Measurements from ENCODE around the gene MAN1A1.

MAN1A1 gene

GRCh38 chr6:119145111-119145510 lies 204.4 kb downstream of the MAN1A1 start:
- H3K4me1 ChIP-seq (ENCODE audit: insufficient read depth, low read length, poor library complexity, severe bottlenecking) = peaks cover 30% of the 10 kb centered on the region
- no peak overlapping the region for H3K4me3 ChIP-seq (ENCODE audit: low read length, poor library complexity, severe bottlenecking)
- H3K4me2 ChIP-seq (ENCODE audit: low read depth, low read length, poor library complexity, severe bottlenecking) = peak overlapping the region; percentile 48
- no peaks in the 10 kb centered on the region for H3K9me2 ChIP-seq (replicated peaks; ENCODE audit: low read depth, low read length)
- no peaks in the 10 kb centered on the region for H3K79me2 ChIP-seq (ENCODE audit: insufficient read depth, low read length)
- TF ChIP-seq EZH2phosphoT487 (IDR thresholded peaks at IDR 0.05; ENCODE audit: borderline replicate concordance) = no peak
- TF ChIP-seq, protein P1, sequence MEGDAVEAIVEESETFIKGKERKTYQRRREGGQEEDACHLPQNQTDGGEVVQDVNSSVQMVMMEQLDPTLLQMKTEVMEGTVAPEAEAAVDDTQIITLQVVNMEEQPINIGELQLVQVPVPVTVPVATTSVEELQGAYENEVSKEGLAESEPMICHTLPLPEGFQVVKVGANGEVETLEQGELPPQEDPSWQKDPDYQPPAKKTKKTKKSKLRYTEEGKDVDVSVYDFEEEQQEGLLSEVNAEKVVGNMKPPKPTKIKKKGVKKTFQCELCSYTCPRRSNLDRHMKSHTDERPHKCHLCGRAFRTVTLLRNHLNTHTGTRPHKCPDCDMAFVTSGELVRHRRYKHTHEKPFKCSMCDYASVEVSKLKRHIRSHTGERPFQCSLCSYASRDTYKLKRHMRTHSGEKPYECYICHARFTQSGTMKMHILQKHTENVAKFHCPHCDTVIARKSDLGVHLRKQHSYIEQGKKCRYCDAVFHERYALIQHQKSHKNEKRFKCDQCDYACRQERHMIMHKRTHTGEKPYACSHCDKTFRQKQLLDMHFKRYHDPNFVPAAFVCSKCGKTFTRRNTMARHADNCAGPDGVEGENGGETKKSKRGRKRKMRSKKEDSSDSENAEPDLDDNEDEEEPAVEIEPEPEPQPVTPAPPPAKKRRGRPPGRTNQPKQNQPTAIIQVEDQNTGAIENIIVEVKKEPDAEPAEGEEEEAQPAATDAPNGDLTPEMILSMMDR (conservative IDR thresholded peaks at IDR 0.05; ENCODE audit: low read length) = no peak
- H4K20me1 ChIP-seq (ENCODE audit: insufficient read depth, low read length, poor library complexity, severe bottlenecking) = no peaks in the 10 kb centered on the region
- H3K9ac ChIP-seq (ENCODE audit: low read depth, low read length, poor library complexity, severe bottlenecking) = no peak overlapping the region
- peak overlapping the region; percentile 69 for H2AFZ ChIP-seq (ENCODE audit: low read length)
- H3F3A ChIP-seq (ENCODE audit: low read depth) = peaks cover 4% of the 10 kb centered on the region; the same call in 1 of the 2 replicates
- H3K9me3 ChIP-seq (ENCODE audit: insufficient read depth, low read depth, low read length) = no peaks in the 10 kb centered on the region
- no peaks in the 10 kb centered on the region for H3K36me3 ChIP-seq (ENCODE audit: insufficient read depth, low read length)
- H3K27me3 ChIP-seq (ENCODE audit: insufficient read depth, low read length, poor library complexity, severe bottlenecking) = no peaks in the 10 kb centered on the region

GRCh38 chr6:119142637-119143036 lies 206.9 kb downstream of the MAN1A1 start:
- no peaks in the 10 kb centered on the region for H3K9me2 ChIP-seq (replicated peaks; ENCODE audit: low read depth, low read length)
- peaks cover 3% of the 10 kb centered on the region; the same call in 1 of the 2 replicates for H3F3A ChIP-seq (ENCODE audit: low read depth)
- no peaks in the 10 kb centered on the region for H3K36me3 ChIP-seq (ENCODE audit: insufficient read depth, low read length)
- H3K4me2 ChIP-seq (ENCODE audit: low read depth, low read length, poor library complexity, severe bottlenecking) = no peak overlapping the region
- H3K4me3 ChIP-seq (ENCODE audit: low read length, poor library complexity, severe bottlenecking) = no peak overlapping the region
- no peak for TF ChIP-seq EZH2phosphoT487 (IDR thresholded peaks at IDR 0.05; ENCODE audit: borderline replicate concordance)
- TF ChIP-seq, protein P1 (conservative IDR thresholded peaks at IDR 0.05; ENCODE audit: low read length) = no peak
- H3K9ac ChIP-seq (ENCODE audit: low read depth, low read length, poor library complexity, severe bottlenecking) = no peak overlapping the region
- H3K27me3 ChIP-seq (ENCODE audit: insufficient read depth, low read length, poor library complexity, severe bottlenecking) = no peaks in the 10 kb centered on the region
- no peak overlapping the region for H2AFZ ChIP-seq (ENCODE audit: low read length)
- H3K4me1 ChIP-seq (ENCODE audit: insufficient read depth, low read length, poor library complexity, severe bottlenecking) = peaks cover 34% of the 10 kb centered on the region
- H3K79me2 ChIP-seq (ENCODE audit: insufficient read depth, low read length) = no peaks in the 10 kb centered on the region
- H4K20me1 ChIP-seq (ENCODE audit: insufficient read depth, low read length, poor library complexity, severe bottlenecking) = no peaks in the 10 kb centered on the region
- no peaks in the 10 kb centered on the region for H3K9me3 ChIP-seq (ENCODE audit: insufficient read depth, low read depth, low read length)

GRCh38 chr6:119142041-119142440 lies 207.5 kb downstream of the MAN1A1 start:
- Histone ChIP-seq H3K36me3 (ENCODE audit: insufficient read depth, low read length) (no peaks in the 10 kb centered on the region), H3K4me2 (ENCODE audit: low read depth, low read length, poor library complexity, severe bottlenecking) (no peak overlapping the region), H3K9me2 (replicated peaks; ENCODE audit: low read depth, low read length) (no peaks in the 10 kb centered on the region), H3K4me3 (ENCODE audit: low read length, poor library complexity, severe bottlenecking) (no peak overlapping the region), H3K79me2 (ENCODE audit: insufficient read depth, low read length) (no peaks in the 10 kb centered on the region), H3K4me1 (ENCODE audit: insufficient read depth, low read length, poor library complexity, severe bottlenecking) (peaks cover 37% of the 10 kb centered on the region), H3F3A (ENCODE audit: low read depth) (no peaks in the 10 kb centered on the region), H3K9ac (ENCODE audit: low read depth, low read length, poor library complexity, severe bottlenecking) (no peak overlapping the region), H3K27me3 (ENCODE audit: insufficient read depth, low read length, poor library complexity, severe bottlenecking) (no peaks in the 10 kb centered on the region), H4K20me1 (ENCODE audit: insufficient read depth, low read length, poor library complexity, severe bottlenecking) (no peaks in the 10 kb centered on the region), H2AFZ (ENCODE audit: low read length) (no peak overlapping the region), H3K9me3 (ENCODE audit: insufficient read depth, low read depth, low read length) (no peaks in the 10 kb centered on the region)
- TF ChIP-seq, protein P1 (conservative IDR thresholded peaks at IDR 0.05; ENCODE audit: low read length) = no peak
- no peak for TF ChIP-seq EZH2phosphoT487 (IDR thresholded peaks at IDR 0.05; ENCODE audit: borderline replicate concordance)

Data from Loucy (cell line).